SU-DHL-6 (cell line): ENCODE measurements around the gene NOX3.

Experiments
- H2AFZ ChIP-seq: fragments of 200-600 bp; sonication (generic); 2 replicates; pipeline ENCODE4 v1.6.1; 2014; ENCODE audit warnings: low read depth, mild to moderate bottlenecking, moderate library complexity, mixed read lengths, antibody characterized with exemption, low read length; ENCODE audit not compliant: severe bottlenecking
- H3F3A ChIP-seq: fragments of 200-600 bp; shearing (Covaris generic); 2 replicates; pipeline ENCODE4 v1.6.0; 2016; ENCODE audit warnings: antibody characterized with exemption, mild to moderate bottlenecking; ENCODE audit not compliant: insufficient read depth
- H3K27ac ChIP-seq: fragments of 200-600 bp; sonication (generic); 2 replicates; pipeline ENCODE4 v1.5.1; 2016; ENCODE audit warnings: low read depth, mild to moderate bottlenecking, low read length, moderate library complexity, mixed read lengths
- H3K27me3 ChIP-seq: fragments of 200-600 bp; sonication (generic), shearing (Covaris generic); 2 replicates; pipeline ENCODE4 v1.6.0; 2014; ENCODE audit warnings: mild to moderate bottlenecking, low read length
- H3K36me3 ChIP-seq: fragments of 200-600 bp; sonication (generic); 2 replicates; pipeline ENCODE4 v1.6.1; 2014; ENCODE audit warnings: mild to moderate bottlenecking, low read length, mixed read lengths
- H3K4me2 ChIP-seq: fragments of 300-600, 200-600 bp; shearing (Covaris generic), sonication (generic); 2 replicates; pipeline ENCODE4 v1.6.0; 2014; ENCODE audit warnings: low read length, low read depth, mild to moderate bottlenecking; ENCODE audit not compliant: poor library complexity, severe bottlenecking
- H3K4me3 ChIP-seq: fragments of 200-600 bp; sonication (generic); 2 replicates; pipeline ENCODE4 v1.5.1; 2014; ENCODE audit warnings: antibody characterized with exemption, low read length, mild to moderate bottlenecking, mixed read lengths; ENCODE audit not compliant: insufficient read depth, poor library complexity, severe bottlenecking
- H3K79me2 ChIP-seq: fragments of 200-600 bp; sonication (generic); 2 replicates; pipeline ENCODE4 v1.6.1; 2014; ENCODE audit warnings: mild to moderate bottlenecking, low read length, moderate library complexity; ENCODE audit not compliant: insufficient read depth
- H3K9ac ChIP-seq: fragments of 200-600 bp; sonication (generic); 2 replicates; pipeline ENCODE4 v1.7.0; 2014; ENCODE audit warnings: mild to moderate bottlenecking, low read length
- H3K9me2 ChIP-seq: fragments of 200-600 bp; sonication (generic); replicated peaks from 2 replicates; pipeline ENCODE4 v1.6.1; 2014; ENCODE audit warnings: low read length; ENCODE audit not compliant: insufficient read depth
- H3K9me3 ChIP-seq: fragments of 200-600 bp; sonication (generic); 2 replicates; pipeline ENCODE4 v1.6.1; 2014; ENCODE audit warnings: low read length, mixed read lengths; ENCODE audit not compliant: insufficient read depth
- H4K20me1 ChIP-seq: fragments of 200-600 bp; sonication (generic); 2 replicates; pipeline ENCODE4 v1.6.1; 2014; ENCODE audit warnings: low read depth, mild to moderate bottlenecking, antibody characterized with exemption, low read length, moderate library complexity, mixed read lengths
- EZH2phosphoT487 ChIP-seq: fragments of 200-600 bp; sonication (generic), shearing (Covaris generic); conservative IDR thresholded peaks from 2 replicates; pipeline ENCODE4 v1.6.1; 2018; ENCODE audit warnings: mild to moderate bottlenecking, antibody characterized with exemption, low read length, moderate library complexity, mixed read lengths
- TF ChIP-seq, protein P1 (sequence below): fragments of 200-600 bp; sonication (generic); IDR thresholded peaks from one replicate; pipeline ENCODE4 v1.5.1; 2017; ENCODE audit warnings: antibody characterized with exemption, mild to moderate bottlenecking, low read length, moderate library complexity; ENCODE audit not compliant: insufficient read depth, poor library complexity, severe bottlenecking

The NOX3 gene

DNA sequence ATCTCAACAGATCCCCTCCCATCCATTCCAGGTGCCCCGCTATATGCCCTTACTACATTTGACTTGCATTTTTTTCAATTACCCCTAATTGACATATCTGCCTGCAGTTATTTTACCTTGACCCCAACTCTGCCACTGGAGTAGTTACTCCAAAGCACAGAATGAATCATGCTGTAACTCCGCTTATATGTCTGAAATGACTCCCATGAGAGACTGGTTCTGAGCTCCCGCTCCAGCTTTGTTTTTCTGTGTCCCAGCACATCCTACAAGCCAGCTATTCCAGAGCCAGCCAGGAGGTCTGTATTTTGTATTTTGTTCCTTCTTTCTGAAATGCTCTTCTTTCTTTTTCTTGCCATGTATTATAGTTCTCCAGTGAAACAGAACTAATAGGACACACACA is 10.9 kb upstream of the NOX3 start:
- Histone ChIP-seq H3K36me3 (no peaks in the 10 kb centered on the region), H3K27me3 (no peaks in the 10 kb centered on the region), H3F3A (no peaks in the 10 kb centered on the region), H2AFZ (no peak overlapping the region), H3K9me2 (no peaks in the 10 kb centered on the region), H3K9ac (no peak overlapping the region), H3K4me3 (no peak overlapping the region), H3K79me2 (no peaks in the 10 kb centered on the region), H3K27ac (no peak overlapping the region), H3K9me3 (peaks cover 13% of the 10 kb centered on the region; the same call in 1 of the 2 replicates), H3K4me2 (no peak overlapping the region), H4K20me1 (no peaks in the 10 kb centered on the region)
- TF ChIP-seq EZH2phosphoT487: no peak
- TF ChIP-seq, protein P1, sequence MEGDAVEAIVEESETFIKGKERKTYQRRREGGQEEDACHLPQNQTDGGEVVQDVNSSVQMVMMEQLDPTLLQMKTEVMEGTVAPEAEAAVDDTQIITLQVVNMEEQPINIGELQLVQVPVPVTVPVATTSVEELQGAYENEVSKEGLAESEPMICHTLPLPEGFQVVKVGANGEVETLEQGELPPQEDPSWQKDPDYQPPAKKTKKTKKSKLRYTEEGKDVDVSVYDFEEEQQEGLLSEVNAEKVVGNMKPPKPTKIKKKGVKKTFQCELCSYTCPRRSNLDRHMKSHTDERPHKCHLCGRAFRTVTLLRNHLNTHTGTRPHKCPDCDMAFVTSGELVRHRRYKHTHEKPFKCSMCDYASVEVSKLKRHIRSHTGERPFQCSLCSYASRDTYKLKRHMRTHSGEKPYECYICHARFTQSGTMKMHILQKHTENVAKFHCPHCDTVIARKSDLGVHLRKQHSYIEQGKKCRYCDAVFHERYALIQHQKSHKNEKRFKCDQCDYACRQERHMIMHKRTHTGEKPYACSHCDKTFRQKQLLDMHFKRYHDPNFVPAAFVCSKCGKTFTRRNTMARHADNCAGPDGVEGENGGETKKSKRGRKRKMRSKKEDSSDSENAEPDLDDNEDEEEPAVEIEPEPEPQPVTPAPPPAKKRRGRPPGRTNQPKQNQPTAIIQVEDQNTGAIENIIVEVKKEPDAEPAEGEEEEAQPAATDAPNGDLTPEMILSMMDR: no peak

DNA sequence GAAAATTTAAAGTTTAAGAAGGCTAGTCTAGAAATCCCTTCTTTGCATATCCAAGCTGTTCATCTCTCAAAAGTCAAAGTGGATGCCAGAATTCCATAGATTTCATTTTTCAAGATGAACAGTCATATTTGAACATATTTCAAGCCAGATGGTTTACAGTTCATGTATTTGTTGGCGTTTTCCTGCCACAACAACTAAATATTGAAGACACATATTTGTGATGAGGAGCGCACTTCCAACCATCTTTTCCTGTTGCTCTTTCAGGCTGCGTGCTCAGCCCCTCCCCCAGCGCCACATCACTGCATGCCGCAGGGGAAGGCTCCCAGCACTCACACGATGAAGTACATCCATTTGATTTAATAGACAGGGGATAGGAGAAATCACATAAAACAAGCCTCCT is 5.9 kb upstream of the NOX3 start:
- Histone ChIP-seq H3K4me2 (no peak overlapping the region), H3K9ac (no peak overlapping the region), H3K27me3 (no peaks in the 10 kb centered on the region), H3K36me3 (no peaks in the 10 kb centered on the region), H3F3A (no peaks in the 10 kb centered on the region), H3K4me3 (no peak overlapping the region), H4K20me1 (no peaks in the 10 kb centered on the region), H3K9me3 (no peaks in the 10 kb centered on the region), H2AFZ (no peak overlapping the region), H3K27ac (no peak overlapping the region), H3K9me2 (no peaks in the 10 kb centered on the region), H3K79me2 (no peaks in the 10 kb centered on the region)
- TF ChIP-seq EZH2phosphoT487: no peak
- TF ChIP-seq, protein P1: no peak

DNA sequence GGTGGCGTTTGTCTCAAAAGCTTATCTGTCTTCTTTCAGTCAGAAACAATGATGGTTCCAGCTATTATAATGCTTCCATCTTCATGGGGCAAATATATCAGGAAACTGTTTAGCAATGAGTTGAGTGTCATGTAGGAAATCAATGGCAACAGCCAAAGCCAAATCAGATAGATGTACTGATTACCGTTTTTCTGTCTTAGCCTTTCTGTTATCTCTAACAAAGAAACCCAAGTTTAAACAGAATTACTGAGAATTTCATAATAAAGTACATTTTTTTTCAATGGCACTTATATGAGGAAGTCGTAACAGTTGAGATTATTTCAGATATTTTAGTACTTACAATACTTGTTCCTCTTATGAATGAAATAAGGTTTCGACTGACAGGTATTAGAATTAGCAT is 1.2 kb downstream of the NOX3 start:
- no peak overlapping the region for H3K4me2 ChIP-seq
- no peaks in the 10 kb centered on the region for H3K9me2 ChIP-seq
- H3K27ac ChIP-seq: no peak overlapping the region
- no peaks in the 10 kb centered on the region for H3K36me3 ChIP-seq
- no peaks in the 10 kb centered on the region for H4K20me1 ChIP-seq
- H3K4me3 ChIP-seq: no peak overlapping the region
- no peak for TF ChIP-seq EZH2phosphoT487
- TF ChIP-seq, protein P1: no peak
- no peak overlapping the region for H2AFZ ChIP-seq
- no peaks in the 10 kb centered on the region for H3K27me3 ChIP-seq
- H3K9ac ChIP-seq: no peak overlapping the region
- no peaks in the 10 kb centered on the region for H3F3A ChIP-seq
- H3K9me3 ChIP-seq: no peaks in the 10 kb centered on the region
- H3K79me2 ChIP-seq: no peaks in the 10 kb centered on the region

DNA sequence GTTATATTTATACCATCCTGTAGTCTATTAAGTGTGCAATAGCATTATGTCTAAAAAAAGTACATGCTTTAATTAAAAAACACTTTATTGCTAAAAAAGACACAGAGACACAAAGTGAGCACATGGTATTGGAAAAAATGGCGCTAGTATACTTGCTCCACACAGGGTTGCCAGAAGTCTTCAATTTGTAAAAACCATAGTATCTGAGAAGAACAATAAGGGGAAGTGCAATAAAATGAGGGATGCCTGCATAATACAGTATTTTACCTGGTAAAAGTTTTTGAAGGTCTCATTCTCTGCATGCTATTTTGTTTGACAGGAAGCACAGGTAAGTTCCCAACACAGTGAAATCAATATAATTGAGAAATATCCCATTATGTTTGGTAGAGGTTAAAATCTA is 1.6 kb downstream of the NOX3 start:
- H3K27me3 ChIP-seq: no peaks in the 10 kb centered on the region
- no peak overlapping the region for H3K4me3 ChIP-seq
- H4K20me1 ChIP-seq: no peaks in the 10 kb centered on the region
- no peak overlapping the region for H2AFZ ChIP-seq
- no peak overlapping the region for H3K27ac ChIP-seq
- H3K4me2 ChIP-seq: no peak overlapping the region
- H3K36me3 ChIP-seq: no peaks in the 10 kb centered on the region
- H3K9me2 ChIP-seq: no peaks in the 10 kb centered on the region
- H3K9me3 ChIP-seq: no peaks in the 10 kb centered on the region
- H3K9ac ChIP-seq: no peak overlapping the region
- no peaks in the 10 kb centered on the region for H3F3A ChIP-seq
- TF ChIP-seq EZH2phosphoT487: no peak
- TF ChIP-seq, protein P1: no peak
- H3K79me2 ChIP-seq: no peaks in the 10 kb centered on the region
